IMR-90 (cell line): ENCODE results near the gene ERCC8.

ENCODE experiments used
- CEBPB ChIP-seq: IDR thresholded peaks from 2 replicates; pipeline ENCODE4 v1.6.1; 2012; ENCODE audit warnings: low read depth, low read length, improper control_type of control experiment
- CTCF ChIP-seq: conservative IDR thresholded peaks from 2 replicates; pipeline ENCODE4 v1.5.1; 2012; ENCODE audit warnings: mild to moderate bottlenecking, low read depth, low read length, improper control_type of control experiment
- ELK1 ChIP-seq: fragments of 150-350 bp; IDR thresholded peaks from 2 replicates; pipeline ENCODE4 v1.6.1; 2016; ENCODE audit warnings: low read depth, mild to moderate bottlenecking, low read length, moderate library complexity, borderline replicate concordance
- FOS ChIP-seq: fragments of 150-350 bp; IDR thresholded peaks from 2 replicates; pipeline ENCODE4 v1.6.1; 2016; ENCODE audit warnings: low read depth, low read length
- MAFK ChIP-seq: IDR thresholded peaks from 2 replicates; pipeline ENCODE4 v1.6.1; 2012; ENCODE audit warnings: low read depth, low read length, improper control_type of control experiment
- MAZ ChIP-seq: IDR thresholded peaks from 2 replicates; pipeline ENCODE4 v1.6.1; 2012; ENCODE audit warnings: low read depth, mild to moderate bottlenecking, low read length, improper control_type of control experiment, moderate library complexity, borderline replicate concordance
- MXI1 ChIP-seq: IDR thresholded peaks from 2 replicates; pipeline ENCODE4 v1.6.1; 2012; ENCODE audit warnings: low read depth, mild to moderate bottlenecking, low read length, moderate library complexity, borderline replicate concordance
- NFE2L2 ChIP-seq: fragments of 150-350 bp; IDR thresholded peaks from 2 replicates; pipeline ENCODE4 v1.6.1; 2016; ENCODE audit warnings: low read depth, mild to moderate bottlenecking, low read length
- POLR2A ChIP-seq: IDR thresholded peaks from 2 replicates; pipeline ENCODE4 v1.6.1; 2012; ENCODE audit warnings: mild to moderate bottlenecking, low read depth, low read length
- RAD21 ChIP-seq: IDR thresholded peaks from 2 replicates; pipeline ENCODE4 v1.6.1; 2012; ENCODE audit warnings: low read length, improper control_type of control experiment
- RCOR1 ChIP-seq: IDR thresholded peaks from 2 replicates; pipeline ENCODE4 v1.6.1; 2012; ENCODE audit warnings: mild to moderate bottlenecking, low read length, improper control_type of control experiment; ENCODE audit not compliant: insufficient replicate concordance
- SMC3 ChIP-seq: fragments of 150-350 bp; IDR thresholded peaks from 2 replicates; pipeline ENCODE4 v1.6.1; 2016; ENCODE audit warnings: low read depth, mild to moderate bottlenecking, antibody characterized with exemption, low read length, moderate library complexity
- TF ChIP-seq, protein P1 (sequence below): fragments of 150-350 bp; IDR thresholded peaks from 2 replicates; pipeline ENCODE4 v1.6.1; 2017; ENCODE audit warnings: mild to moderate bottlenecking, antibody characterized with exemption, low read length, low read depth

DNA sequence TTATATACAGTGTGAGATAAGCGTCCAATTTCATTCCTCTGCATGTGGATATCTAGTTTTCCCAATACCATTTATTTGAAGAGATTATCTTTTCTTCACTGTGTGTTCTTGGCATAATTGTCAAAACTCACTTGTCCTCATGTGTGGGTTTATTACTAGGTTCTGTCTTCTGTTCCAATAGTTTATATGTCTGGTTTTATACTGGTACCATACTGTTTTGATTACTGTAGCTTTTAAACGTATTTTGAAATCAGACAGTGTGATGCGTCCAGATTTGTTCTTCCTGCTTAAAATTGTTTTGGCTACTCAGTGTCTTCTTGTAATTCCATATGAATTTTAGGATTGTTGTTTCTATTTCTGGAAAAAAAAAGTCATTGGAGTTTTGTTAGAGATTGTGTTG lies 10.4 kb upstream of the ERCC8 start:
- no peak for TF ChIP-seq CTCF
- TF ChIP-seq, protein P1, sequence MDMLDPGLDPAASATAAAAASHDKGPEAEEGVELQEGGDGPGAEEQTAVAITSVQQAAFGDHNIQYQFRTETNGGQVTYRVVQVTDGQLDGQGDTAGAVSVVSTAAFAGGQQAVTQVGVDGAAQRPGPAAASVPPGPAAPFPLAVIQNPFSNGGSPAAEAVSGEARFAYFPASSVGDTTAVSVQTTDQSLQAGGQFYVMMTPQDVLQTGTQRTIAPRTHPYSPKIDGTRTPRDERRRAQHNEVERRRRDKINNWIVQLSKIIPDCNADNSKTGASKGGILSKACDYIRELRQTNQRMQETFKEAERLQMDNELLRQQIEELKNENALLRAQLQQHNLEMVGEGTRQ = no peak
- TF ChIP-seq CEBPB = no peak
- TF ChIP-seq POLR2A = no peak
- no peak for TF ChIP-seq MAFK
- no peak for TF ChIP-seq SMC3
- no peak for TF ChIP-seq MAZ
- no peak for TF ChIP-seq ELK1
- TF ChIP-seq RCOR1 = no peak
- no peak for TF ChIP-seq FOS
- no peak for TF ChIP-seq MXI1
- no peak for TF ChIP-seq NFE2L2
- TF ChIP-seq RAD21 = no peak
